Measurements from ENCODE around the gene STAB1. TPM values are rescaled to one million over a fixed set of nuclear protein-coding genes. Genes with fewer than 3 reads are reported as not detected.

The STAB1 gene
- total and polyA plus RNA-seq, 3 experiments from 2014 or later, result 0.05 to 9.7 (median 7.6) TPM

DNA sequence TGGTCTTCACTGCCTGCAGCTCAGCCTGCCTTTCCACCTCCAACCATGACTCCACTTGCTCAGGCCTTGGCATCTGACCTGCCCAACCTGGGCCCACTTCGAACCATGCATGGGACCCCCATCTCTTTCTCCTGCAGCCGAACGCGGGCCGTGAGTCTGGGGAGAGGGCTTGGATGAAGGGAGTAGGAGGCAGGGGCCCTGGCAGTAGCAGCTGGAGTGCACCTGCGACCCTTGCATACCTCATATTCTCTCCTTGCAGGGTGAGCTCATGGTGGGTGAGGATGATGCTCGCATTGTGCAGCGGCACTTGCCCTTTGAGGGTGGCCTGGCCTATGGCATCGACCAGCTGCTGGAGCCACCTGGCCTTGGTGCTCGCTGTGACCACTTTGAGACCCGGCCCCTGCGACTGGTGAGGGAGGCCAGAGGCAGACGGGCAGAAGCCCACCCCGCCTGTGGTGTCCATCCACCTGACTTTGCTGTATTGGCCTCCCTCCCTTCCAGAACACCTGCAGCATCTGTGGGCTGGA is 25.1 kb downstream of the STAB1 start:
- H3K27me3 ChIP-seq (ENCODE audit: insufficient read depth, low read length, poor library complexity, severe bottlenecking), result no peaks in the 10 kb centered on the region
- DNase-seq, result no peak
- Mint-ChIP-seq H3K36me3 (no peaks in the 10 kb centered on the region), H3K4me1 (no peaks in the 10 kb centered on the region), H3K27ac (peak overlapping the region in 1 of 8 donors; percentile 47), H3K4me3 (no peak overlapping the region), H3K9me3 (no peaks in the 10 kb centered on the region), H3K27me3 (no peaks in the 10 kb centered on the region)
- no peak overlapping the region for H3K4me3 ChIP-seq (ENCODE audit: low read length)
- no peaks in the 10 kb centered on the region for H3K4me1 ChIP-seq (ENCODE audit: insufficient read depth, low read length)
- no peaks in the 10 kb centered on the region for H3K9me3 ChIP-seq (ENCODE audit: low read length)
- H3K27ac ChIP-seq (ENCODE audit: low read depth, low read length), result no peak overlapping the region
- CTCF ChIA-PET, result no interaction called here
- POLR2A ChIA-PET, result no interaction called here
- H3K36me3 ChIP-seq (ENCODE audit: insufficient read depth, low read length), result no peaks in the 10 kb centered on the region

GRCh38 chr3:52520716-52521487 is 25.8 kb downstream of the STAB1 start:
- Mint-ChIP-seq H3K4me1 (no peaks in the 10 kb centered on the region), H3K4me3 (no peak overlapping the region), H3K9me3 (no peaks in the 10 kb centered on the region), H3K36me3 (no peaks in the 10 kb centered on the region), H3K27ac (no peak overlapping the region), H3K27me3 (peaks cover 0 to under 1% of the 10 kb centered on the region in 2 donors)
- ChIA-PET POLR2A (no interaction called here), CTCF (no interaction called here)
- Histone ChIP-seq H3K4me3 (ENCODE audit: low read length) (no peak overlapping the region), H3K4me1 (ENCODE audit: insufficient read depth, low read length) (no peaks in the 10 kb centered on the region), H3K36me3 (ENCODE audit: insufficient read depth, low read length) (no peaks in the 10 kb centered on the region), H3K27ac (ENCODE audit: low read depth, low read length) (no peak overlapping the region), H3K9me3 (ENCODE audit: low read length) (no peaks in the 10 kb centered on the region), H3K27me3 (ENCODE audit: insufficient read depth, low read length, poor library complexity, severe bottlenecking) (no peaks in the 10 kb centered on the region)
- DNase-seq, result no peak

GRCh38 chr3:52521488-52521824 is 26.3 kb downstream of the STAB1 start:
- Histone ChIP-seq H3K9me3 (ENCODE audit: low read length) (no peaks in the 10 kb centered on the region), H3K4me3 (ENCODE audit: low read length) (no peak overlapping the region), H3K27me3 (ENCODE audit: insufficient read depth, low read length, poor library complexity, severe bottlenecking) (no peaks in the 10 kb centered on the region), H3K4me1 (ENCODE audit: insufficient read depth, low read length) (no peaks in the 10 kb centered on the region), H3K36me3 (ENCODE audit: insufficient read depth, low read length) (no peaks in the 10 kb centered on the region), H3K27ac (ENCODE audit: low read depth, low read length) (no peak overlapping the region)
- Mint-ChIP-seq H3K9me3 (no peaks in the 10 kb centered on the region), H3K36me3 (no peaks in the 10 kb centered on the region), H3K27me3 (peaks cover 0 to 2% of the 10 kb centered on the region in 2 donors), H3K4me1 (no peaks in the 10 kb centered on the region), H3K27ac (no peak overlapping the region), H3K4me3 (no peak overlapping the region)
- ChIA-PET CTCF (no interaction called here), POLR2A (no interaction called here)
- DNase-seq, result no peak

DNA sequence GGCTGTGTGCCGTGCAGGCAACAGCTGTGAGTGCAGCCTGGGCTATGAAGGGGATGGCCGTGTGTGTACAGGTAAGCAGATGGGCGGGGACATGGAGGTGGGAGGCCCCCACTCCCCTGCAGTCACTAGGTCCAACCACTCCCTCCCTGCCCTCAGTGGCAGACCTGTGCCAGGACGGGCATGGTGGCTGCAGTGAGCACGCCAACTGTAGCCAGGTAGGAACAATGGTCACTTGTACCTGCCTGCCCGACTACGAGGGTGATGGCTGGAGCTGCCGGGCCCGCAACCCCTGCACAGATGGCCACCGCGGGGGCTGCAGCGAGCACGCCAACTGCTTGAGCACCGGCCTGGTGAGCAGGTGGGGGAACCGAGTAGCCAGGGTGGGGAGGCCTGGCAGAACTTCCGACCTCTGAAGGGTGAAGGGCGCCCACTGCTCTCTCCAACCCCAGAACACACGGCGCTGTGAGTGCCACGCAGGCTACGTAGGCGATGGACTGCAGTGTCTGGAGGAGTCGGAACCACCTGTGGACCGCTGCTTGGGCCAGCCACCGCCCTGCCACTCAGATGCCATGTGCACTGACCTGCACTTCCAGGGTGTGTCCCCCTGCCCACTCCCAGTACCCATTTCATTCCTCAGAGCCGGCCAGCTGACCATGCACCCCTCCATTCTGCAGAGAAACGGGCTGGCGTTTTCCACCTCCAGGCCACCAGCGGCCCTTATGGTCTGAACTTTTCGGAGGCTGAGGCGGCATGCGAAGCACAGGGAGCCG is 26.9 kb downstream of the STAB1 start:
- Mint-ChIP-seq H3K36me3 (no peaks in the 10 kb centered on the region), H3K27me3 (peaks cover 0 to 2% of the 10 kb centered on the region in 2 donors), H3K9me3 (no peaks in the 10 kb centered on the region), H3K27ac (no peak overlapping the region), H3K4me3 (no peak overlapping the region), H3K4me1 (no peaks in the 10 kb centered on the region)
- Histone ChIP-seq H3K4me1 (ENCODE audit: insufficient read depth, low read length) (no peaks in the 10 kb centered on the region), H3K27me3 (ENCODE audit: insufficient read depth, low read length, poor library complexity, severe bottlenecking) (no peaks in the 10 kb centered on the region), H3K4me3 (ENCODE audit: low read length) (no peak overlapping the region), H3K27ac (ENCODE audit: low read depth, low read length) (no peak overlapping the region), H3K9me3 (ENCODE audit: low read length) (no peaks in the 10 kb centered on the region), H3K36me3 (ENCODE audit: insufficient read depth, low read length) (no peaks in the 10 kb centered on the region)
- ChIA-PET POLR2A (no interaction called here), CTCF (no interaction called here)
- DNase-seq, result no peak

GRCh38 chr3:52522651-52523251 is 27.6 kb downstream of the STAB1 start:
- H3K27ac Mint-ChIP-seq, result peak overlapping the region in 1 of 8 donors; percentile 63
- ChIA-PET CTCF (no interaction called here), POLR2A (no interaction called here)

DNA sequence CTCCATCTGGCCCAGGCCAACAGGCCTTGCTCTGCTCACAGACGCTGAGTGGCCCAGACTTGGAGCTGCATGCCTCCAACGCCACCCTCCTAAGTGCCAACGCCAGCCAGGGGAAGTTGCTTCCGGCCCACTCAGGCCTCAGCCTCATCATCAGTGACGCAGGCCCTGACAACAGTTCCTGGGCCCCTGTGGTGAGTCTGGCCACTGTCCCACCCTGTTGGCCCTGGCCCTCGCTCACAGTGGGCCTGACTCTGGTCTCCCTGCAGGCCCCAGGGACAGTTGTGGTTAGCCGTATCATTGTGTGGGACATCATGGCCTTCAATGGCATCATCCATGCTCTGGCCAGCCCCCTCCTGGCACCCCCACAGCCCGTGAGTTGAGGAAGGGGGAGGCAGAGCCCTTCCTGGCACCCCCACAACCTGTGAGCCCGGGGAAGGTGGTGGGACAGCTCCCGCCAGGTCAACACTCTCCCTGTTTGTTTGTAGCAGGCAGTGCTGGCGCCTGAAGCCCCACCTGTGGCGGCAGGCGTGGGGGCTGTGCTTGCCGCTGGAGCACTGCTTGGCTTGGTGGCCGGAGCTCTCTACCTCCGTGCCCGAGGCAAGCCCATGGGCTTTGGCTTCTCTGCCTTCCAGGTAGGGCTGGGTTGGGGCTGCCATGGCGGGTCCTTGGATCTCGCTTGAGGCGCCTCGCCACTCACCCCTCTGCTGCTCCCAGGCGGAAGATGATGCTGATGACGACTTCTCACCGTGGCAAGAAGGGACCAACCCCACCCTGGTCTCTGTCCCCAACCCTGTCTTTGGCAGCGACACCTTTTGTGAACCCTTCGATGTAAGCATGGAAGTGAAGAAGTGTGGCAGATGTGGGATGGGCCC is 28.5 kb downstream of the STAB1 start:
- DNase-seq, result peak in 1 of 5 donors; percentile 44
- Histone ChIP-seq H3K27me3 (ENCODE audit: insufficient read depth, low read length, poor library complexity, severe bottlenecking) (no peaks in the 10 kb centered on the region), H3K9me3 (ENCODE audit: low read length) (no peaks in the 10 kb centered on the region), H3K4me3 (ENCODE audit: low read length) (no peak overlapping the region), H3K4me1 (ENCODE audit: insufficient read depth, low read length) (no peaks in the 10 kb centered on the region), H3K27ac (ENCODE audit: low read depth, low read length) (no peak overlapping the region), H3K36me3 (ENCODE audit: insufficient read depth, low read length) (no peaks in the 10 kb centered on the region)
- Mint-ChIP-seq H3K4me3 (no peak overlapping the region), H3K36me3 (no peaks in the 10 kb centered on the region), H3K27ac (peak overlapping the region in 1 of 8 donors; percentile 77), H3K4me1 (no peaks in the 10 kb centered on the region), H3K9me3 (no peaks in the 10 kb centered on the region), H3K27me3 (peaks cover 0 to 2% of the 10 kb centered on the region in 2 donors)
- CTCF ChIA-PET, result no interaction called here
- POLR2A ChIA-PET, result no interaction called here

More at GRCh38 chr3:52522651-52523251, 27.6 kb downstream of the STAB1 start:
- Mint-ChIP-seq H3K9me3 (no peaks in the 10 kb centered on the region), H3K36me3 (no peaks in the 10 kb centered on the region), H3K4me3 (no peak overlapping the region), H3K4me1 (no peaks in the 10 kb centered on the region), H3K27me3 (peaks cover 0 to 2% of the 10 kb centered on the region in 2 donors)
- Histone ChIP-seq H3K27me3 (ENCODE audit: insufficient read depth, low read length, poor library complexity, severe bottlenecking) (no peaks in the 10 kb centered on the region), H3K36me3 (ENCODE audit: insufficient read depth, low read length) (no peaks in the 10 kb centered on the region), H3K27ac (ENCODE audit: low read depth, low read length) (no peak overlapping the region), H3K9me3 (ENCODE audit: low read length) (no peaks in the 10 kb centered on the region), H3K4me3 (ENCODE audit: low read length) (no peak overlapping the region), H3K4me1 (ENCODE audit: insufficient read depth, low read length) (no peaks in the 10 kb centered on the region)
- DNase-seq, result peak in 1 of 5 donors; percentile 39

DNA sequence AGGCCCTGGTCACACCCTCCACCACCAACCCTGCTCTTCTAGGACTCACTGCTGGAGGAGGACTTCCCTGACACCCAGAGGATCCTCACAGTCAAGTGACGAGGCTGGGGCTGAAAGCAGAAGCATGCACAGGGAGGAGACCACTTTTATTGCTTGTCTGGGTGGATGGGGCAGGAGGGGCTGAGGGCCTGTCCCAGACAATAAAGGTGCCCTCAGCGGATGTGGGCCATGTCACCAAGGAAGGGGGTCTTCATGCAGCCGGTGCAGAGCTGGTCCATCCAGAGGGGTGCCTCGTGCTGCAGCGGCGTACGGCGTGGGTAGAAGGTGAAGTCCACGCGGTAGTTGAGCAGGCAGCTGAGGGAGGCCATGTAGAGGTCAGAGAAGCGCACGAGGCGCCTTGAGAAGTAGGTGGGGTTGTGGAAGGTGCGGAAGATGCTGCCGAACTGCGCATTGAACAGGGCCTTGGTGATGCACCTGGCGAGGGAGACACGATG is 29.2 kb downstream of the STAB1 start:
- CTCF ChIA-PET, result no interaction called here

More for the DNA sequence above, 29.2 kb downstream of the STAB1 start:
- no peak overlapping the region for H3K27ac ChIP-seq (ENCODE audit: low read depth, low read length)
- H3K36me3 ChIP-seq (ENCODE audit: insufficient read depth, low read length), result no peaks in the 10 kb centered on the region
- no peaks in the 10 kb centered on the region for H3K4me1 ChIP-seq (ENCODE audit: insufficient read depth, low read length)
- peaks cover 0 to 2% of the 10 kb centered on the region in 2 donors for H3K27me3 Mint-ChIP-seq
- H3K27me3 ChIP-seq (ENCODE audit: insufficient read depth, low read length, poor library complexity, severe bottlenecking), result no peaks in the 10 kb centered on the region
- H3K4me3 ChIP-seq (ENCODE audit: low read length), result no peak overlapping the region
- no peak overlapping the region for H3K4me3 Mint-ChIP-seq
- no peaks in the 10 kb centered on the region for H3K4me1 Mint-ChIP-seq
- no peaks in the 10 kb centered on the region for H3K9me3 Mint-ChIP-seq
- H3K27ac Mint-ChIP-seq, result no peak overlapping the region
- no peaks in the 10 kb centered on the region for H3K9me3 ChIP-seq (ENCODE audit: low read length)
- DNase-seq, result peak in 1 of 5 donors; percentile 26
- H3K36me3 Mint-ChIP-seq, result no peaks in the 10 kb centered on the region
- POLR2A ChIA-PET, result no interaction called here
